GM18909 (cell line): ENCODE results near the gene MTMR4.
"Not testable (repeated sequence)": the region's sequence is repeated elsewhere in the genome, so short reads cannot be mapped to it uniquely, and the experiment has no call there.

Source experiments
- ATAC-seq: cut with Tn5 transposase; IDR thresholded peaks from one replicate; pipeline ENCODE4 v1.9.1; 2021; ENCODE audit warnings: mild to moderate bottlenecking; ENCODE audit not compliant: unreplicated experiment, poor library complexity

Gene MTMR4

DNA sequence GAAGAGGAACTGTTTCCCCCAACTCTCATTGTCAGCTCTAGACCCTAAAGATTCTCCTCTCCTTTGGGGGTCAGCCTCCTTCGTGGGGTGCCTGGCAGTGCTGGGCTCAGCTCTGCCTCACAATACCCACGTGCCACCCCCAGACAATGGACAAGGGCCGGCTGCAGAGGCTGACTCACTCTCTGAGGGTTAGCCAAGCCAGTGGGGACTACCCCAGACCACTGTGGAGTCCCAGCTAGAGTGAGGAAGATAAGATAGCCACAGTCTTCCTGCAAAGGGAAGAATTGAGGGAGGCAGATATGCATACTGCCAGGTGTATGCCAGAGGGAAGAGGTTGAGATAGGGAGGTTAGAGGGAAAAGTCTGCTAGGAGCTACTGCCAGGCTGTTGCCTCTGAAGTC lies 13.5 kb upstream of the MTMR4 start:
- no peak for ATAC-seq

DNA sequence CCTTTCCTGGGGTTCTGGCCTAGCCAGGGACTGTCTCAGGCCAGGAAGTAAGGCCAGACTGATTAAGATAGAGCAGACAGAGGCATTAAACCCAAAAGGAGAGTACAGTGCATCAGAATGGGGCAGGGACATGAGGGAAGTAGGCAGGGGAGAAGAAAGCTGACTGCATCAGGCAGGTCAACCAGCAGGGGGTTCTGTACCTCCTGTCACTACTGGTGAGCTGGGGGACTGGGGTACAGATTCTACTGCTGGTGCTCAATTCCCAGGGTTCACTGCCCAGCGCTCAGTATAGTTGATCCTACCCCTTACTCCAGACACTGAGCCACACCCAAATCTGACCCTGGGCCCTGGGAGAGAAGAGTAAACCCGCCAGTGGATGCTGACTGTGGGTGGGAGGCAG lies 12.9 kb upstream of the MTMR4 start:
- ATAC-seq, result no peak

DNA sequence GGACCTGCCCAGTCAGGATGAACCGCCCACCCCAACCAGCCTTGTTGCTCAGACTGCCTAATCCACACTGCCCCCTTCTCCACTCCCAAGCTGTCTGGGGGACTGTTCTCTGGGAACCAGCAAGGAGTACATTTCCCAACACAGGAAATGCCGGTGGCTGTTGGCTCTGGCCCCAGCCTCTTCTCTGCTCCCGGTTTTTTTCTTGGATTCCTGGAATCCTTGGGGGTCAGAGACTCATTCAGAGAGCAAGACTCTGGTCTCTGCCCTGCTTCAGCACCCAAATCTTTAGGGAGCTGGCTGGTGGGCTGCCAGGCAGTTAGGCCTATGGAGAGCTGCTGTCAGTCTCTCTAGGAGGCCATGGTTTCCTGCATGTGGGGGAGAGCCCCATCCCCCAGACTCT lies 10.8 kb upstream of the MTMR4 start:
- ATAC-seq, result no peak

DNA sequence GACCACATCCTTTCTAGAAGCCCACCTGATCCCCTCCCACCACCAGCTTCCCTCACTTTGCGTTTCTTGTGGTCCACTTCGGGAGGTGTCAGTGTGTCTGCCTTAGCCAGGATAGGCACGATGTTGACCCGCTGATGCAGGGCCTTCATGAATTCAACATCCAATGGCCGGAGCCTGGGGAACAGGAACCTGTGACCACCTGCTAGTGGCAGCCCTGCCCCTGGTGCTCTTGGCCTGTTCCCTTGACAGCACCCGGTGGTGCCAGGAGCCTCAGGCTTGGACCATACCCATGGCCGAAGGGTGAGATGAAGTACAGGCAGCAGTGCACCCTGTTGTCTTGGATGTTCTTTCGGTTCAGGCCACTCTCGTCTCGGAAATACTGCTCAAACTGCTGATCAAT lies 7.2 kb upstream of the MTMR4 start:
- ATAC-seq, result no peak

DNA sequence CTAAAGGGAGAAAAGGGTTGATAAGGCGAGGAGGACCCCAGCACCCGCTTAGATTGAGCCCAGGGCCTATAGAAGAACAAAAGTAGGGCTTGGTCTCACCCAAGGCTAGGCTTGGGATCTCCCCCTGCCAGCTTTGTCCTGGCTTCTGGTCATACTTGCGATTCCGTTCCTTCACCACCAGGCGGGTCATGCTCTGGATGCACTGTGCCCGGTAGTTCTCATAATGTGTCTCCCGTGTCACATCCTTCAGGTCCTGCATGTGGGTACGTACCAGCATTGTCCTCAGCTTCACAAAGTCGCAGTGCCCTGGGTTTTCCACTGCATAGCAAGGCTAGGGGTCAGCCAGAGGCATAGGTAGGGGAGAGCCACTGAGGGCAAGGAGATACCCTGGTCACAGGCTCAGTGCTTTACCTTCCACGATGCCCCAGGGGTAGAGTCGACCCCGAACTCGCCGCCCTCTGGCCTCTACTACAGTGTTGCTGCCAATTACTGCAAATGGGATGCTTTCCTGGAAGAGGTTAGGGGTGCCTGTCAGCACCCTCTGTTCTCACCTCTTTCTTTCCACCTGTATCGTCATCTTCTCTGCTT lies 6.5 kb upstream of the MTMR4 start:
- ATAC-seq, result no peak

DNA sequence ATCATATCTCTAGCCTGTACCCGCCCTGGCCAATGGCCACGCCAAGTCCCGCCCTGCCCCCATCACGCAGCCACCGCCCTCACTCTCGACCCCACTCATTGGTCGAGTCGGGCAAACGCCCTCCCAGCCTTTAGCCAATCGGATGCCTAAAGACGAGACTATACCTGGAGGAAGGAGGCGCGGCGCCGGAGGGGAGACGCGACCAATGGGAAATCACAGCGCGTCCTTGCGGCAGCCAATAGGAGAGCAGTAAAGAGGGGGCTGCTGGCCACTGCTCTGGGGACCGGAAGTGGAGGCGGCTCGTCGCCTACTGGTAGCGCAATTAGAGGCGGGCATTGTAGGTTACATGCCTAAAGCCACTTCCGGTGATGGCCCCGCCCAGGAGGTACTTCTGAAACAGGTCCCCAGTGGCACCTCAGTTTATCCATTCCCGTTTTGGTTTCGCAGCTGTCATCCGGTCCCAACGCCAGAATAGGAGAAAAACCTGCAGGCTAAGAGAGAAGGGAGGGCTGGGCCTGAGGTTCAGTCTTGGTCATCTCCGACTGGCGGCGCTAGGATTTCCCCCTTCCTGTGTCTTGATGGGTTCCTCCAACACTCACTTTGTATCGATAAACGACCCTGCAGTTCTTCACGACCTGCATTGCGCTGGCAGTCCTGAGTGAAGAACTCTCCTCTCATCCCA lies 3.6 kb upstream of the MTMR4 start:
- peak; percentile 84 for ATAC-seq

DNA sequence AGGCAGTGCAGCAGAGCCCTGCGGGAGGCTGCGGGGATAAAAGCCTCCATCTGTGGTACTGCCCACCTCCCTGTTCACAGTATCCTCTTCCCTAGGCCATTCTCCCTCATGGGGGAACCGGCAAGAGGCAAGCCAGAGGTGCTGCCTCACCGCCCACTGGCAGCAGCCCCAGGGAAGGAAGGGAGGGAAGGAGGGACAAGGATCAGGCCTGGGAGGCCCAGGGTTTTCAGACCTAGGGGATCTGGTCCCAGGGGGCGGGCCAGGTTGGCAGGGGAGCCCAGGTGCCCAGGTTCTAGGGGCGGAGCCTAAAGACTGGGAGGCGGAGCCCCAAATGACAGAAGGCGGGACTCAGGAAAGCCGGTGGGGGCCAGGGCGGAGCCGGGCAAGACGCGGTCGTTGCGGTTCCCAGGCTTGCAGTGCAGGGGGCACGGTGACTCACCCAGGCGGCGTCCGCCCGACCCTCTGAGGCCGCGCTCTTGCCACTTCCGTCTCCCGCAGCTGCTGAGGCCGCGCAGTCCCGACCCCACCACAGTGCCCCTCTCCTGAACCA lies 3.0 kb upstream of the MTMR4 start:
- no peak for ATAC-seq

DNA sequence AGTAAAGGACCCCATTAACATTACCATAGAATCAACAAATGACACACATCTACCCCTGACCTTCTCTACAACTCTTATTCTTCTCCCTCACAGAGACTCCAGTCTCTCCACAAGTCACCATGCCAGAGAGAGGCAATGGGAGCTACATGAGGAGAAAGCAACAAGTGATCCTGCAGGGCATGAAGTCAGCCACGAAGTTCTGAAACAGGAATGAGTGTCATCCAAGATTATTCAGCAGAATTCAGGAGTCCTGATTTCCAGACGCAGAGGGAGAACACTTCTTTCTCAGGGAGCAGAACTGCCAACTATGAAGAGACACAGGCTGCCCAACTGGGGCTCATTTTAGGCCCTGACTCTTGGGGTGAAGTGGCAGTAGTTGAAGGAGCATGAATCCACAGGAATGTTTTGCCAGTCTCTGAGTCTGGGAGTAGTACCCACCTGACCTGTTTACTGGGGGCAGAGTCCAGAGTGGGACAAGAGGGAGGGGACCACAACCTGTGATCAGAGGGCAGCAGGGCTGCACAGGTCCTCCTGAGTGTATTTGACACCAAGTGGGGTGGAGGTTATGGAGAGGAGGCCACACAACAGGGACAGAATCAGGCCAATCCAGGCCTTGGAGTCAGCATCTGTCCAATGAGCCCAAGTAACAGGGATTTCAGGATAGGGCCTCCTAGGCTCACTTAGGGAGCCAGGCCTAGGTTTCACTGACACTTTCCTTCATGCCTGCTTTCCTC lies 2.4 kb upstream of the MTMR4 start:
- ATAC-seq, result no peak

DNA sequence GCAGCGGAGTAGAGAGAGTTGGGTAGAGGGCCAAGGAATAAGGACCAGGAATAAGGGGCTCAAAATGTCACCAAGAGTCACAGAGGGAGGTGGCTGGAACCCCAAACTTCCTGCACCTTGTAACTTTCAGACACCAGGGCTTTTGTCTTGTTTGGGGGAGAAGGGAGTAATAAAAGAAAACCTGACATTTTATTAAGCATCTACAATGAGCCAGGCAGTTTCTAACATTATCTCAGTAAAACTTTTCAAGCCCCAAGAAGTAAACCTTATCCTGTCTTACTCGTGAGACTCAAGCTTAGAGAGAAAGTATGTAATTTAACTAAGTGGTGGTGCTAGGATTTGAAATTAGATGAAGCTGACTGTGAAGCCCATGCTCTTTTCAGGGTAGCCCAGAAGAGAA lies 848 bp upstream of the MTMR4 start:
- ATAC-seq, result no peak

DNA sequence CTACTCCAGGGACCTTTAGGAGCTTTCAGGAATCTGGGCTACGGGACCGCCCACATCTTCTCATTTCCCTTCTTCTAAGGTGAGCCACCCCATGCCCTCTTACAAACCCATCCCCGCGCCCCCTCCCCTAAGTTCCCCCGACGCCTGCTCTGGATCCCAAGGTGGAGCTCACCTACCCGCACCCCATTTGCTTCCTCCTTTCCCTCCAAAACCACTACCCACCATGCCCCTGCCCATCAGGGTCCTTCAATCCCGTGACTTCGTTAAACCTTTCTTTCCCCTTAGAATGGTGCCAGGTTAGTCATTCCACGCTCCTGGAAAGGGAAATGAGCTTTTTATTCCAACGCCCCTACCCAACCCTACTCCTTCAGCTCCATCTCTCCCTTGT lies 326 bp upstream of the MTMR4 start:
- no peak for ATAC-seq

DNA sequence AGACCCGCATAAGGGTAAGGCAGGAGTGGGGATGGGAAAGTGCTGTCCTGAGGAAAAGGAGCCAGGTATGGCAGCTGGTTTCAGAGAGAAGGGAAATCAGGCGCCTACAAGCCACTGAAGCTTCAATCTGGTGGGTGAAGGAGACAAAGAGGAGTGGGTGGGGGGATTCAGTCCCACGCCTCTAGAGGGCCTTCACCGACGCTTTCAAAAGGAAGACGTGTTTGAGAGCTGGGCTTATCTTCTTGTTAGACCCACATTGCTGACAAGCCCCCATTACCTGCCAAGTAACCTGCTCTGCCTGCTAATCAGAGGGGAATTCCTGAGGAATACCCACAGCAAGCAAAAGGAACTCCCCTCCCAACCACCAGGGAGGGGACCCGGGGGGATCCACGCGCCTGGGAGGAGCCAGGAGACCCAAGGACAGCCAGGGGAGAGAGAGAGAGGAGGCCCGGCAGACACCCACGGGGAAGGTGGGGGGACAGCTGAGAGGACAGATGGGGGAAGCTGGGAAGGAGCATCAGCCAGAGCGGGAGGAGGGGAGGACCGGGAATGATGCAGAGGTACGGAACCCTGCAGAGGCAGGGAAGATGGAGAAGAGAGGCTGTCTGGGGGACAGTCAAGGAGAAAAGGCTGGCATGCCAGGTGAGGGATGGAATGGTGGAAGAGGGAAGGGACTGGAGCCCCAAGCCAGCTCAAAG lies 1.0 kb downstream of the MTMR4 start:
- no peak for ATAC-seq

DNA sequence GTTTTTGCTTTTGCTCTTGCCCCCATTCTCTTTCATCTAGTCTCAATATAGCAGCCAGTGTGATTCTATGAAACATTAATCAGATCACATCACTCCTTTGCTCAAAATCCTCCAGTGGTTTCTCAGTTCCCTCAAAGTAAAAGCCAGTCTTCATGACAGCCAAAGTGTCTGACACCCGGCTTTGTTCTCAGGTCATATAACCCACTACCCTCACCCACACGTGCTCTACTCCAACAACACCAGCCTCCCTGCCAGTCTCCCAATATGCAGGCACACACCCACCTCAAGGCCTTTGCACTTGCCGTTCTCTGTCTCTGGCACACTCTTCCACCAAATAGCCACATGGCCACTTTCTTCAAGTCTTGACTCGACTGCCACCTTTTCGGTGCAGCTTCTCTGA lies 4.4 kb downstream of the MTMR4 start:
- ATAC-seq, result no peak

DNA sequence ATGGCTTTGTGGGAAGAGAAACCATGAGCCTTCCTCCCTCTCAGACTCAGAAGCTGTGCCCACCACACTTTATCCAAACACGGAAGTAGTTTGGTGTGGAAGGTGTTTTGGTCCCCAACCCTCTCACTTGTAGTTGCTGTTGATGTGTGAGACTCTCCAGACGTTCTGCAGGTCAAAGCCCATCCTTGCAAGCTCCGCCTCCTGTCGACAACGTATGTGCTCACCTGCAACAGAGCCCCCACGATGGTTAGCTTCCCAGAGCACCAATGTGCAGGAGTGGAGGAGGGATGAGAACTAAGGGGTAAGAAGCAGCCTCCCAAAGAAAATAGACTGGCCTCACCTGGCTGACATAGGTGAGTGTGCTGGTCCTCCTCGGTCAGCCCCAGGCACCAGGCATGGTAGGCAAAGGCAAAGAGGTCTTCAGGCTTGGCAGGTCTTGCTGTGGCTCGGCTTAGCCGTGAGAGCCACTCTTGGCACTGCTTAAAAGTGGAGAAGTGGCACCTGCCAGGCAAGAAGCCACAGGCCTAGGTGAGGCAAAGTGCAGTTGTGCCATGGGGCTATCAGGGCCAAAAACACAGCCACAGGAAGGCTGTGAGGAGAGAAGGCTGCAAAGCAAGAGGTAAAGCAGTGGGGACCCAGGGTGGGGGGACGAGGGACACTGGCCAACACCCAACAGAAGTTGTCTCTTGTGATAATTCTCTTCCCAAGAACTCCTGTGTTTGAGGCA lies 5.9 kb downstream of the MTMR4 start:
- ATAC-seq, result no peak

DNA sequence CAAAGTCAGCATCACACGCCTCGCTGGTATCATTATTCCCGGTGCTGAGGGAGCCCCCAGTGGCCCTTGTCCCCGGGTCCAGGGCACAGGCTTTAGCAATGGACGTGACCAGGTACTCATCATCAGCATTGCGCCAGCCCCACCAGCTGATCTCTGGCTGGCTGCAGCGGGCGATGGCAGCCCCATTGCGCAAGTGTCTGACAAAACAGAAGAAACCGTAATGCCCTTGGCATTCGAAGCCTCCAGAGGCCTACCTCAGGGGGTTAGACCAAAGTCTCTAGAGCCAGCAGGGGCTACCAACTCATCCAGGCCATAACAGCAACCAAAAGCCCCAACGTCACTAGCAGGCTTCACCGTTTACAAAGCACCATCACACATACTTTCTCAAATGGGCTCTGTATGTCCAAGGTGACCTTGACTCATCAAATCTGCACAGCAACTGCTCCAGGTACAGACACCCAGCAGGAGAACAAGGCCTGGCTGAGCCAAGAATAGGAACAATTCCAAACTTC lies 7.3 kb downstream of the MTMR4 start:
- ATAC-seq, result no peak

DNA sequence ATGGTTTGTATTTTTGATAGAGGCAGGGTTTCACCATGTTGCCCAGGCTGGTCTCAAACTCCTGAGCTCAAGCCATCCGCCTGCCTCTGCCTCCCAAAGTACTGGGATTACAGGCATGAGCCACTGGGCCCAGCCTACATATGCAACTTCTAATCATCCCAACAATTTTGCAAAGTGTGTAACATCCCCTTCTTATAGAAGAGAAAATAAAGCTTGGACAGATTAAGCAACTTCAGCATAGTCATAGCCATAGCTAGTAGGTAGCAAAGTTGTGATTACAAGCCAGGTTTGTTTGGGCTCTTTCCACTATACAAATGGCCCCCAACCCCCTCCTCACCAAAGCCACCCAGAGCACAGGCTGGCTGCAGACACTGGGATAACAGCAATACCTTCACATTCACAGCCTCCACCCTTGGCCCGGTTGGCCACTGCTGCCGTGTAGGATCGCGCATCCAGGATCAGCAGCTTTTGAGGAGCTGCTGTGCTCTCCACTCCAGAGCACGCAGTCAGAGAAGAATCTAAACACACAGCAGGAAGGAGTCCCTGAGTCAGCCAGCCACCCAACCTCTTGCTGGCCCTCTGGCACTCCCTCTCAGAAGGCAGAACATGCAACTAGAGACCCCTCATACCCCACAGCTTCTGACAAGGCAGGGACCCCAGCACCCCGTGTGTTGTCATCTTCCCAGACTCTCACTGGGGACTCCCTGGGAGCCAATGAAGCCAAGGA lies 7.9 kb downstream of the MTMR4 start:
- ATAC-seq, result no peak

DNA sequence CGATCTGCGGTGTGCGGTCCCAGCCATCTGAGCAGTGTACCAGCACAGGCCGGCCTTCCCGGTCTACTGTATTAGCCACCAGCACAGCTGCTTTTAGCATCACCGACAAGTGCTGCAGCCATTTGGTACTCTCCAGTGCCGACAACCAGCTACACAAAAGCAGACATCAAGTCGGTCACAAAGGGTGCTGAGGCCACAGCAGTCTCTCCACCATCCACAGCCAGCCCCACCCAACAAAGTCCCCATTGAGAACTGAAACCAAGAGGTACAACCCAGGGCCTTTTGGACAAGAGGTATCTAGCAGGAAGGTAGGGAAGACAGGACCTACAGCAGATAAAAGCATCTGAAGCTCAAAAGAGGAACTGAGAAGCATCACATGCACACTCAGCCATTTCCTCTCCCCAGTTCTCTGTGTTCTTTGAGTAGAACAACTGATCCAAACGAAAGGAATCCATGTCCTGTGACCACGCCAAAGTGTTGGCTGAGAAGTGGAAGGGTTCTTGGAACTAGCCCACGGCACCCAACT lies 9.5 kb downstream of the MTMR4 start:
- ATAC-seq, result peak; percentile 93

DNA sequence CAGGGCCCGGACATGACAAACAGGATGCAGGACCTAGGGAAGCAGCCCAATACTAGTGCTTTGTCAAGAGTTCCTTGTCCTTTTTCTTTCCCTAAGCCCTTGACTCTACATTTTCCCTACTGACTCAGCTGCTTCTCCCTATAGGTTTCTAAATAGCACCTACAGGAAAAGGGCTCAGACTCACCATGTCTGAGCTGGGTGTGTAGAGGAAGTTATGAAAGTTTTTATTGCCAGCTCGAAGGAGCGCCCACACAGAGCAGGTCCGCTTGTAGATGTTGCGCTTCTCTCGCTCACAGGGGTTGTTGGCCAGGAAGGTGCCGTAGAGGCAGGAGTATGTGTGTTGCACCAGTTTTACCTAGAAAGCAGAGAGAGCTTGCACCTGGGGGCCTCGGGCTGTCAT lies 10.6 kb downstream of the MTMR4 start:
- no peak for ATAC-seq

DNA sequence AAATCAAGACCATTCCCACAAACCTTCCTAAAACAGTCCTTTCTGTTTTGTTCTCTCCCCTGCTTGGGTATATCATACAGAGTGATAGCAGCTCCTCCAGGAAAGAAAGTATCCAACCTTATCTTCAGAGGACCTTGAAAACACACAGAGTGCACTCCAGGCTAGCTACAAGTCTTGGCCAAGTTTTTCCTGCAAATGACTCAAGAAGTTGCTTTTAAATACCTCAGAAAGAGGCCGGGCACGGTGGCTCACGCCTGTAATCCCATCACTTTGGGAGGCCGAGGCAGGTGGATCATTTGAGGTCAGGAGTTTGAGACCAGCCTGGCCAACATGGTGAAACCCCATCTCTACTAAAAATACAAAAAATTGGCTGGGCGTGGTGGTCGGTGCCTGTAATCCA lies 11.3 kb downstream of the MTMR4 start:
- ATAC-seq, result not testable (repeated sequence)

DNA sequence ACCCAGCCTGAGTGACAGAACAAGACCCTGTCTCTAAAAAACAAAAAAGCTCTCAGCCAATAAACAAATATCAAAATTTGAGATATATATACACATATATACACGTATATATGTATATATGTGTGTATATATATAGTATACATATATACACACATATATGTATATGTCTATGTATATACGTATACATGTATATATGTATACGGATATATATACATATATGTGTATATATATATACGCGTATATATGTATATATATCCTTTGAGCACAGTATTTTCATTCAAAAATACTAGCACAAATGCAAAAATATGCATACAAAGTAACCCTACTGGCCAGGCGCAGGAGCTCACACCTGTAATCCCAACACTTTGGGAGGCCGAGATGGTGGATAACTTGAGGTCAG lies 13.0 kb downstream of the MTMR4 start:
- no peak for ATAC-seq
